SJCRH30 (cell line): ENCODE data around the gene PDZD7. TPM values are rescaled to one million over a fixed set of nuclear protein-coding genes. Genes with fewer than 3 reads are reported as not detected.

Experiments used
- DNase-seq, 2 experiments: peaks; one replicate each; pipeline ENCODE4 v3.0.0-alpha.2; 2015 to 2020
- H3K27ac ChIP-seq: fragments of 250-450 bp; sonication (Bioruptor Pico); 2 replicates; pipeline ENCODE4 v1.5.1; 2020; ENCODE audit warnings: mild to moderate bottlenecking, moderate library complexity
- H3K27me3 ChIP-seq: fragments of 250-450 bp; sonication (Bioruptor Pico); 2 replicates; pipeline ENCODE4 v1.5.1; 2020; ENCODE audit warnings: mild to moderate bottlenecking, moderate library complexity
- H3K36me3 ChIP-seq: fragments of 250-450 bp; sonication (Bioruptor Pico); 2 replicates; pipeline ENCODE4 v1.5.1; 2020; ENCODE audit warnings: mild to moderate bottlenecking, moderate library complexity
- H3K4me1 ChIP-seq: fragments of 250-450 bp; sonication (Bioruptor Pico); 2 replicates; pipeline ENCODE4 v1.5.1; 2020; ENCODE audit warnings: mild to moderate bottlenecking, moderate library complexity
- H3K4me3 ChIP-seq: fragments of 250-450 bp; sonication (Bioruptor Pico); 2 replicates; pipeline ENCODE4 v1.5.1; 2020; ENCODE audit warnings: mild to moderate bottlenecking, moderate library complexity
- H3K9me3 ChIP-seq: fragments of 250-450 bp; sonication (Bioruptor Pico); replicated peaks from 2 replicates; pipeline ENCODE4 v1.5.1; 2020; ENCODE audit warnings: mild to moderate bottlenecking, moderate library complexity
- total RNA-seq: library from RNA; depleted of rRNA; stranded (reverse); fragments of >200 nt; shearing (Covaris generic); gene quantifications from 2 replicates; pipeline ENCODE4 v1.2.3, GENCODE V29; 2014

The PDZD7 gene
- total RNA-seq, 1 experiment from 2014 or later: 0.89 TPM

DNA sequence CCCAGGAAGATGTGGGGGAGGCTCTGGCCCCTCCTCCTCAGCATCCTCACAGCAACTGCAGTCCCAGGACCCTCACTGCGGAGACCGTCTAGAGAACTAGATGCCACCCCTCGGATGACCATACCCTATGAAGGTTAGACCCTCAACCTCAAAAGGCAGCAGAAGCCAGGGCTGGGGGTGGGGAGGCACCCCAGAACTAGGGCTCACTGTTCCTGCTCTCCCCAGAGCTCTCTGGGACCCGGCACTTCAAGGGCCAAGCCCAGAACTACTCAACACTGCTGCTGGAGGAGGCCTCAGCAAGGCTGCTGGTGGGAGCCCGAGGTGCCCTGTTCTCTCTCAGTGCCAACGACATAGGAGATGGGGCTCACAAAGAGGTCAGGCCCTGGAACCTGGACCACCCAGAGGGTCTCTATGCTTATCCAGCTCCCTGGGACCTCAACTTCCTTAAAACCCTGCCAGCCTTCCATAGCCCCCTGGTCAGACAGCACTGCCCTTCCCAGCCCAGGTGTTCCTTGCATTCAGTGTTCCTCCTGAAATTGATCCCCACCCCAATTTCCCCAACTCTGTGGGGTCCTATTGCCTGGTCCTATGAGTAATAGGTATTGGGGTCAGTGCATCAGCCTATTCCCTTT is 57.9 kb downstream of the PDZD7 start:
- Histone ChIP-seq H3K9me3 (no peaks in the 10 kb centered on the region), H3K27me3 (no peaks in the 10 kb centered on the region), H3K4me3 (no peak overlapping the region), H3K27ac (no peak overlapping the region), H3K36me3 (no peaks in the 10 kb centered on the region), H3K4me1 (peaks cover 11% of the 10 kb centered on the region)
- DNase-seq: no peak

DNA sequence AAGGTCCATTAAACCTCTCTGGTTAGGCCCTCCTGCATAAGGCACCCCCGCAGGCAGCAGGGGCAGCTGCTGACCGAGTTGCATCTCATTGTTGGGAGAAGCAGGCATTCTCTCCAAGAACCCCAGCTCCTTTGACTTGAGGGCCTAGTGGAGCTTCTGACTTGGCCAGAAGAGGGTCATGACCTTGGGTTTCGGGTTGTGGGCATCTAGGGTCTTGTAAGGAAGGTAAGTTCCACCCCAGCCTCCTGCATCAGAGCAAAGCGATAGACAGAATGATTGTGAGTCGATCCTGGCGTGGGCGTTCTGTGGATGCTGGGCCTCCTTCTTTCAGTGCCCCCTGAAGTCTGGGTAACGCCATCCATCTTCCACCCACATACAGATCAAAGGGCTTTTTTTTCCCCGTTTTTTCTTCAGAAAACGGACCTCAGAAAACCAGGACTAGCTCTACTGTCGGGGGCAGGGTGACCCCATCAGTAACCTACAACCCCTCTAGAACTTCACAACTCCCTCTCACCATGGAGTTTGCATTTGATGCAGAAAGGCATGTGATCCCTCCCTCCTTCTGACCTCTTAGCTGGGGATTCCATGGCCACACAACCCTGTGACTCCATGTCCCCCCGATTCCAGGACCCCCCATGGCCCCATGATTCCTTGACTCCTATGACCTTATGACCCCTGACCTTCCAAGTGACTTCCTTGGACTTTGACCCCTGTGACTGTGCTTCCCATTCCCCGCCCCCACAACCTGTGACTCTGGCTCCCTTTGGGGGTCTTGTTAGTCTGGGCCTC is 58.6 kb downstream of the PDZD7 start:
- H3K9me3 ChIP-seq: no peaks in the 10 kb centered on the region
- no peak overlapping the region for H3K27ac ChIP-seq
- DNase-seq: no peak
- H3K4me1 ChIP-seq: peaks cover 11% of the 10 kb centered on the region
- 0 out of 2 replicates have a peak, but pooled peaks cover 2% of the 10 kb centered on the region for H3K36me3 ChIP-seq
- H3K27me3 ChIP-seq: no peaks in the 10 kb centered on the region
- no peak overlapping the region for H3K4me3 ChIP-seq

DNA sequence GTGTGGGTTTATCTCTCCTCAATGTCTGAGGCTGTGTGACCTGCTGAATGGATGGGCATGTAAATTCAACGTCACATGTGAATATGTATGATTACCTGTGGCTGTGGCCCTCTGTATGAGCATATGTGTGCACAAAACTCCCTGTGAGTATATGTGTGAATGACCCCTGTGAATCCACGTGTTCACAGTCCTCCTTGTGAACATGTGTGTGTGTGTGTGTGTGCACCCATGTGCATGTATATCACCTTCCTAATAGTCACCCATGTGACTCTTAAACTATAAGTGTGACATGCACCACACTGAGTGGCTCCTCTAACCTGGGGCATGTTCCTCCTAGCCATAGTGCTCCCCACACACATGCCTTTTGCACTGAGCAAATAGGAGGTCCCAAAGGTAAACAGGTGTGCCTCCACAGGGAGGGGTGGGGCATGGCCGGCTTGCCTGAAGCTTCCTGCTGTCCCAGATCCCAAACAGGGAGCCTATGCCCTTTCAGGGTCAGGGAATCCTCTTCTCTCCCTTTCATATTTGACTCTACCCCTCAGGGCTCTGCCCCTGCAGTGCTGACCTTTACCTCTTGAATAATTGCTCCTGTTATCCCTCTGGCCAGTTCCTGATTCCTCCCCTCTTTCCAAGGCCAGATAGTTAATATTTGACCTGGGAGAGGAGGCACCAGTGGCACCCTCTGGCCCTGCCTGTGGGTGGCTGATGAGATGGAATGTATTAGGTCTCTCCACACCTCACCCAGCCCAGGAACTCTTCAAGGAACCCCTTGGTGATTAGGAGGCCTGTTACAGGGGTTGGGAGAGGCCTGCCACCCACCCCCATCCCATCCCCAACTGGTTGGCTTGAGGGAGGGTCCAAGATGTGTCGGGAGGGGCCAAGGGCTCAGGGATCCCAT is 59.8 kb downstream of the PDZD7 start:
- no peaks in the 10 kb centered on the region for H3K27me3 ChIP-seq
- H3K27ac ChIP-seq: no peak overlapping the region
- H3K4me3 ChIP-seq: no peak overlapping the region
- no peaks in the 10 kb centered on the region for H3K9me3 ChIP-seq
- no peak for DNase-seq
- H3K4me1 ChIP-seq: peaks cover 11% of the 10 kb centered on the region
- peaks cover 10% of the 10 kb centered on the region for H3K36me3 ChIP-seq

DNA sequence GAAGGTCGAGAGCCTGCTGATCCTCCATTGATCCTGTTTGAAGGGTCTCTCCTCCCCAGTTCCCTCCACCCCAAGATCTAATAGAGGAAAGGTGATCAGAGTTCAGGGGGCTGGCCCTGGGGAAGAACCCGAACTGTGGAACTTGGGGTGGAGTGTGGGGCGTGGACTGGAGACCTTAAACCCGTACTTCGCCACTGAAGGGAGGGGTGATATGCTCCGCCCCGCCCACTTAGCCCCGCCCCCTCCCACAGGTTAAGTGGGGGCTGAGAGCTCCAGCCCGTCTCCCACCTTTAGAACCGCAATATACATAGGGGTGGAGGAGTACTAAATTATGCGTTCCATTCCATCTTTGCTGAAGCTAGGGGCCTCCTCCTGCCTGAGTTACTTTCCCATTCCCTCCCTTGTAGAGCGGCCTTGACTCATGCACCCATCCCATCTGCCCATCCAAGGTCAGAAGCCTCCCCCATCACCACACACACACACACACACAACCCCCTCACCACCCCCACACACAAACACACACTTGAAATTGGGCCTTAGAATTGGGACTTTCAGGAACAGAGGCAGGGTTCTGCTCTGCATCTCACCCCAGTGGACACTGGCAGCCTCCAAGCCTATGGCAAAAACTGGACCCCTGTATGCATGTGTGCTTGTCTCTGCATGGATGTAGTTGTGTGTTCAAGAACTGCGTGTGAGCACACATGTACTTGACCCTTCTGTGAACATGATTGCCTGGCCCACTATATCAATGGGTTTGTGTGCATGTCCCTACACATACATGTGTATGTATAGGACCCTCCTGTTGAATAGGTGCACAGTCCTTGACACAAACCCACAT is 60.6 kb downstream of the PDZD7 start:
- DNase-seq: peak in 1 of 2 experiments; percentile 41
- Histone ChIP-seq H3K4me1 (peaks cover 6% of the 10 kb centered on the region), H3K36me3 (peaks cover 18% of the 10 kb centered on the region), H3K27ac (no peak overlapping the region), H3K4me3 (peak overlapping the region; percentile 58), H3K9me3 (no peaks in the 10 kb centered on the region), H3K27me3 (no peaks in the 10 kb centered on the region)

DNA sequence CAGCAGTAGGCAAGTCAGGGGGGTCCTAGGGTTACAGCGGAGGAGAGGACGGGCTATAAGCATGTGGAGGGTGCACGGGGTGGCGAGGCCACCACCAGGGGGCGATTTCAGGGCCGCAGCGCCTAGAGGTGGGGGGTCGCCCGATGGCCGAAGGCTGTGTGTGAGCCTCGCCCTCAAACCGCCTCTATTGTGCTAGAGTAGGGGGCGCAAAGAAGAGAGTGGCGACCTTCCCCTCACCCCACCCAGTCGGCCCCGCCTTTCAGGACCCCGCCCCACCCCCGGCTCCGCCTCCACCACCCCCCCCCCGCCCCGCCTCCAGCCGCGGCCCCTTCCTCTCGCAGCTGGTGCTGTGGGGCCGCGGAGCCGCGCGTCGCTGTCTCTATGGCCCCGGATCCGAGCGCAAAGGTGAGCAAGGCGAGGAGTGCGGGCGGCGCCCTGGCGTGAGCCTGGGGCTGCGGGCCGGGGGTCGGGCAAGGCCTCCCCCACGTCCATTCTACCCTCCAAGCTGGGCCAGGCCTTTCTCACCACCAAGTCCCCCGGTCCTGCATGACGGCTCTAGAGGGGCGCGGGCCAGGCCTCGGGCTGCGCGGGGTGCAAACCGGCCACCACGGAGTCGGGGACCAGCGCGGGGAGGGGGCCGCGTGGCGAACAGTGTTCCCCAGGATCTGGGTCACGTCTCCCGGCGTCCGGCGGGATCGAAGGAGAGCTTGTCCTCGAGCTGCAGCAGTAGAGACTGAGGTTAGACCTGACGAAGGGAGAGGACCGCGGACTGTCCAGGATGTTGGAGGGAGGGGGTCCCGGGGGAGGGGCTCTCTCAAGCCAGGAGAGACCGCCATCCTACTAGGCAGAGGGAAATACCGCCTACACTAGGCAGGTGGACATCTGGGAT is 61.5 kb downstream of the PDZD7 start, which contains the start of gene SEMA4G:
TSS of gene SEMA4G (plus strand) at position 318 of the 889 bp plus-strand sequence. CDS start 3,409 bp downstream, outside the sequence.
- peaks cover 26% of the 10 kb centered on the region for H3K36me3 ChIP-seq
- no peaks in the 10 kb centered on the region for H3K27me3 ChIP-seq
- peak within 1 kb of the TSS; percentile 58 for H3K4me3 ChIP-seq
- no peaks in the 10 kb centered on the region for H3K9me3 ChIP-seq
- no peak within 1 kb of the TSS for H3K27ac ChIP-seq
- peak; percentile 71 to 78 for DNase-seq
- peaks cover 4% of the 10 kb centered on the region for H3K4me1 ChIP-seq

DNA sequence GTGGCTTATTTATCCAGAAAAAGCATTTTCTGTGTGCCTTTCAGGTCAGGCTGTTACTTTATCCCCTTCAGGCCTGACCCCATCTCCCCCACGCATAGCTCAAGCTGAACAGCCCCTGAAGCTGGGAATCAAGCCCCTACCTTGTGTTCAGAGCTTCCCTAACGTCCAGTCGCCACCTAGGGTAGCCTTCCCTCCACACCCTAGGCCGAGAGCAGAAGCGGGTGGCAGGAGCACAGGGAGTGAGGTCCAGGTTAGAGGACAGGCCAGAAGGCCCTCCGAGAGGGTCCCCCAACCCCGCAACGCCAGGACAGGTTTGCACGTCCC is 62.1 kb downstream of the PDZD7 start:
- peak overlapping the region; percentile 58 for H3K4me3 ChIP-seq
- DNase-seq: no peak
- no peaks in the 10 kb centered on the region for H3K9me3 ChIP-seq
- peaks cover 32% of the 10 kb centered on the region for H3K36me3 ChIP-seq
- H3K27me3 ChIP-seq: no peaks in the 10 kb centered on the region
- H3K27ac ChIP-seq: no peak overlapping the region
- H3K4me1 ChIP-seq: peaks cover 4% of the 10 kb centered on the region

DNA sequence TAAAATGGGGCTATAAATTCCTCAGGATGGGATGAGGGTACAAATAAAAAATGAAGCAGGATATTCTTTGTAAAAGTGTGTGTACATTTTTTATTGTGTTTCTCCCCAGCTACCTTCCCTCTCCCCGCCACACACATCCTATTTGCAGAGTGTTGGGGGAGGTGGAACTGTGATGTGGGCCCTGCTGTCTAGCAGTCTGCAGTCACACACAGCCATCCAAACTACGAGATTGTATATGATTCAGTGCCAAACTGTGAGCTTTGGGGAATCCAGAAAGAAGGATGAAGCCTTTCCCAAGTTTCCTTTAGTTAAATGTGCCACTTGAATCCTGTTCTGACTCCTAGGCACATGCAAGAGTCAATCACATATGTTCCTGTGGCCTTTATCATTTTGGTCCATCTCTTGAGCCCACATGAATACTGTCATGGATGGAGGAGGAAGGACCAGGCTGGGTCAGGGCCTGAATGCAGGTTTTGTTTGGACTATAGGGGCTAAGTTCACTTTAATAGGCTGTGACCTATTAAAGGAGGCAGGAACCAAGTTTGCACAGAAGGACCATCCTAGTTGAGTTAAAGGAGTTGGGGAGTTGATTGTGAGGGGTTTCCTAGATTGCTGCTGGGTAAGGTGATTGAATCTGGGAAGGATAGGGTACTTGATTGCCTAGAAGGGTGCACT is 62.7 kb downstream of the PDZD7 start:
- DNase-seq: peak in 1 of 2 experiments; percentile 48
- no peak overlapping the region for H3K4me3 ChIP-seq
- peaks cover 38% of the 10 kb centered on the region for H3K36me3 ChIP-seq

DNA sequence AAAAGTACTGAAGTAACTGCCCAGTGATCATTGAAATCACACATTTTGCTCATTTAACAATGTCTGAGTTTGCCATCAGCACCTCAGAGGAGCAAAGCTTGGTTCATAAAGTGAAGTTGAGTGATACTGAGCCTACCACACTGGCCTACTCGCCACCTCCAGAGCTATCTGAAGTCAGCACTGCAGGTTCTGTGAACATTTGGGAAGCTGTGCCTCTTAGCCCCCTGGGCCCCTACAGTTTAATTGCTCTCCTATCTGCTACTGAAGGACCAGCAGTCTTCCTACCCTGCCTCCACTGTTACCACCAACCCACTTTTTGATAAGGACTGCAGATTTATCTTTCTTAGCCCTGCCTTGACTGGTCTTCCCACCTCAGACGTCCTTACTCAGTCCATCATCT is 63.6 kb downstream of the PDZD7 start:
- Histone ChIP-seq H3K27ac (no peak overlapping the region), H3K4me3 (no peak overlapping the region), H3K4me1 (peaks cover 4% of the 10 kb centered on the region), H3K27me3 (no peaks in the 10 kb centered on the region), H3K36me3 (peaks cover 47% of the 10 kb centered on the region), H3K9me3 (no peaks in the 10 kb centered on the region)
- DNase-seq: no peak

More for the DNA sequence above, 62.7 kb downstream of the PDZD7 start:
- no peaks in the 10 kb centered on the region for H3K27me3 ChIP-seq
- peaks cover 4% of the 10 kb centered on the region for H3K4me1 ChIP-seq
- no peaks in the 10 kb centered on the region for H3K9me3 ChIP-seq
- no peak overlapping the region for H3K27ac ChIP-seq

DNA sequence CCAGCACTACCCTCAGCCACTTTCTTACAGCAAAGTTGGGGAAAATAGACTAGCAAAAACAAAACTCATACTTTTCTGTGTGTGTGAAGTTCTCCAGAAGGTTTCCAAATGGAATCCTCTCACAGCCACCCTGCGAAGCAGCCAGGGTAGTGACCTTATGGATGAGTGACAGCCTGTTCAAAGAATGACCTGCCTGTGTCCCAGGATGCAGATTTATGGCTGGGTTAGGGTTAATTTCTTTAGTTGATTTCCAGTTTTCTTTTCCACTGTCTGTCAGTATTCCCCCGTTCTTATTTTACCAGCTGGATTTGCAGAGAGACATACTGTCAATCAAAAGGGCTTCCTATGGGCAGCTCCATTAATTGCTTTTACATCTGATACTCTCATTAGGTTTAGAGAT is 64.0 kb downstream of the PDZD7 start:
- Histone ChIP-seq H3K27ac (no peak overlapping the region), H3K4me1 (peaks cover 4% of the 10 kb centered on the region), H3K4me3 (no peak overlapping the region), H3K9me3 (no peaks in the 10 kb centered on the region), H3K36me3 (peaks cover 51% of the 10 kb centered on the region), H3K27me3 (no peaks in the 10 kb centered on the region)
- no peak for DNase-seq

DNA sequence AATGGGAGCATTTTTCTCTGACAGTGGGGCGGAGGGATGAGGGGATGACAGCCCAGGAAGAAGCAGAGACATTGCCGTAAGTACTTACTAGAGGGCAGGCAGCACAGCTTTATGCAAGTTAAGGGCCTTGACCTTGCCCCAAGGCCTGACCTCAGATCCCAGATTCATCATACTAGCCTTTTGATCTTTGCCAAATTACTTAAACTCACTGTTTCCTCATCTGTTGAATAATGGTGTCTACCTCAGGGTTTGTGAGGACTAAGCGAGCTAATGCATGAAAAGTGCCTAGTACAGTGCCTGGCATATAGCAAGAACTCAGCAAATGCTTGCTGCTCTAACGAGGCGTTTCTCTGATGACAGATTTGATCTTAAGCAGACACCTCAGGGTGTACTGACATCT is 65.1 kb downstream of the PDZD7 start:
- H3K4me3 ChIP-seq: no peak overlapping the region
- H3K9me3 ChIP-seq: no peaks in the 10 kb centered on the region
- peaks cover 4% of the 10 kb centered on the region for H3K4me1 ChIP-seq
- no peaks in the 10 kb centered on the region for H3K27me3 ChIP-seq
- DNase-seq: no peak
- peaks cover 61% of the 10 kb centered on the region for H3K36me3 ChIP-seq
- no peak overlapping the region for H3K27ac ChIP-seq

DNA sequence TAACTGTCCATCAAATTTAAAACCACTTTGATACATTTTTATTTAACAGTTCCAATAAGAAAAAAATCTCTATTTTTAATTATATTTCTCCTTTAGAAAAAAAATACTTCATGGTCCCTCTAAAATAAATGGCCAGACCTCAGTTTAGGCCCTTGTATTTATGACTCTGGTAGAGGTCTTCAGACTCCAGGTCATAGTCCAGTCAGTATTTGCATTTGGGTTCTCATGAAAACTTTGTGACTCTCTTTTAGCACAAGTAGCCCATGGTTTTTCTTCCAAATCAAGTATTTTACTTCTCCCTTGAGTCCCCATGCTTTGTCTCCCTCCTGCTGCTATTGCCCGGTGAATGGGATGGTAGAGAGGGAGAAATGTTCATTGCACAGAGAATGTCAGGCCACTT is 67.1 kb downstream of the PDZD7 start:
- Histone ChIP-seq H3K27ac (no peak overlapping the region), H3K36me3 (peaks cover 80% of the 10 kb centered on the region), H3K27me3 (no peaks in the 10 kb centered on the region), H3K4me1 (peaks cover 2% of the 10 kb centered on the region), H3K9me3 (no peaks in the 10 kb centered on the region), H3K4me3 (no peak overlapping the region)
- no peak for DNase-seq

DNA sequence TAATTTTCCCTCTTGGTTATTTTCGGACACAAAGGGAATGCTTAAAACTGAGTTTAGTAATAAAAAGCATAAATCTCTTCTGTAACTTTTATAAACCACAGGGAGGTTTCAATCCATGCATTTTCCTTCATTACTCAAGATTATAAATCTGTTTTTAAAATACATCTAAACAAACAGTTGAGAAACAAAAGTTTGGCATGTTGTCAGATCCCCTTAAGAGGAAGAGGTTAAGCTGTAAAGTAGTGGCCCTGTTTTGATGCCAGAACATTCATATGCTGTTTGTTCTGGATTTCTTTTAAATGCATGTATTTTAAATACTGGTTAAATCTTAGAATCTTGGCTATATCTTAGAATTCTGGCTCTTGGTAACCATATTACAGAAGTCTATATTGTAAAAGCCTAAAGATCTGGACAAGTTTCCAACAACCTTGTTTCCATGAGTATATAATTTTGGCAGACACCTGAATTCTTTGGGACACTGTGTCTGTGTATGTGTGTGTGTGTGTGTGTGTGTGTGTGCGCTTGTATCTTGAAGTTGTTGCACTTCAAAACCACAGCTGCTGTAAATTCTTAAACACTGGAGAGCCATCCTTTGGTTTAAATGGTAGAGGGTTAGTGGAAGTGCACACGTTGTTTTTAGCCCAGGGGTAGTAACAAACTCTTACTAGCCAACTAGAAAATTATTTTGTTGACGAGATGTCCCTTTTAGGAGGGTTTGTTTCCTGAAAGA is 68.4 kb downstream of the PDZD7 start:
- no peaks in the 10 kb centered on the region for H3K4me1 ChIP-seq
- DNase-seq: no peak
- H3K27me3 ChIP-seq: no peaks in the 10 kb centered on the region
- no peaks in the 10 kb centered on the region for H3K9me3 ChIP-seq
- H3K36me3 ChIP-seq: peaks cover 93% of the 10 kb centered on the region
- H3K4me3 ChIP-seq: no peak overlapping the region
- no peak overlapping the region for H3K27ac ChIP-seq
